ENCODE results near the gene ARSD.

DNA sequence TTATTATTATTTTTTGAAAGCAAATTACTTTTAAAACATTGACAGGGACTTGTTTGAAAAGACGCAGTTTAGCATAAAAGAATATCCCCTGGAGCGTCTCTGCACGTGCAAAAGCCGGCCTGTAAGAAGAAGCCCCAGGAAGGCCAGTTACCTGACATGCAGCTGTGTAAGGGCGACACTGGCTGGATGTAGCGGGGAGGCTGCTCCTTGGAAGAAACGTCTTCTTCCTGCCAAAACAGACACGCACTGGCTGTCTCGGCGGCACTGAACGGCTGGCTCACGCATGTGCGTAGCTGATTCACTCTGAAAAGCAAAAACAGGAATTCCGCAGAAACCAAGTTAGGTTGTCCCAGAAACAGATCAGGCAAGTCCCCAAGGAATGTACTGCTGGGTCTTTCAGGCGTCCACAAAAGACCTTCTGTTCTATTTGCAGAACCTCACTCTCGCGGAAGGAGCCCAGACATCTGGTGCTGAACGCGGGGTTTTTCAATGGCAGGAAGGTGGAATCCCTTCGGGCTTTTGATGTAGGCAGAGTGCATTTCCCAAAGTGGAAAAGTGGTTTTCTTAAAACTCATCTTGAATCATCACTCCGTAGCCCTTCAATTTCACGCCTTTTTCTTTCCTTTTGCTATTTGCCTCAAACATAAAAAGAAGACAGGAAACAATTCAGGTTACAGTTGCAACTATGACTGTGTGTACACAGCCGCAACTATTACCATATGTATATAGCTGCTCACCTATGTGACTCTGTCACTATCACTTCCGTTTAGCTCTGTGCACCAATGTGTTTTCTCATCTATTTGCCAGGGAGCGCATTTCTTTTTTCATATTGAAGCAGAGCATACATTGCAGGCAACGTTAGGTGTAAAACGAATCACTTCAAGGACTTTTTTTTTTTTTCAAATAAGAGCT lies 39.1 kb upstream of the ARSD start:
- TF ChIP-seq POLR2A (IDR thresholded peaks at IDR 0.05), result no peak
- TF ChIP-seq, protein P1, sequence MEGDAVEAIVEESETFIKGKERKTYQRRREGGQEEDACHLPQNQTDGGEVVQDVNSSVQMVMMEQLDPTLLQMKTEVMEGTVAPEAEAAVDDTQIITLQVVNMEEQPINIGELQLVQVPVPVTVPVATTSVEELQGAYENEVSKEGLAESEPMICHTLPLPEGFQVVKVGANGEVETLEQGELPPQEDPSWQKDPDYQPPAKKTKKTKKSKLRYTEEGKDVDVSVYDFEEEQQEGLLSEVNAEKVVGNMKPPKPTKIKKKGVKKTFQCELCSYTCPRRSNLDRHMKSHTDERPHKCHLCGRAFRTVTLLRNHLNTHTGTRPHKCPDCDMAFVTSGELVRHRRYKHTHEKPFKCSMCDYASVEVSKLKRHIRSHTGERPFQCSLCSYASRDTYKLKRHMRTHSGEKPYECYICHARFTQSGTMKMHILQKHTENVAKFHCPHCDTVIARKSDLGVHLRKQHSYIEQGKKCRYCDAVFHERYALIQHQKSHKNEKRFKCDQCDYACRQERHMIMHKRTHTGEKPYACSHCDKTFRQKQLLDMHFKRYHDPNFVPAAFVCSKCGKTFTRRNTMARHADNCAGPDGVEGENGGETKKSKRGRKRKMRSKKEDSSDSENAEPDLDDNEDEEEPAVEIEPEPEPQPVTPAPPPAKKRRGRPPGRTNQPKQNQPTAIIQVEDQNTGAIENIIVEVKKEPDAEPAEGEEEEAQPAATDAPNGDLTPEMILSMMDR (IDR thresholded peaks at IDR 0.05), result no peak
